Fibroblast of lung (primary cell): Measurements from ENCODE around the gene NUDT13.

Experiments
- EZH2 ChIP-seq: IDR thresholded peaks from 2 replicates; pipeline ENCODE4 v1.5.1; 2012; ENCODE audit warnings: low read length, control low read depth, mild to moderate bottlenecking; ENCODE audit errors: missing control alignments
- TF ChIP-seq, protein P1 (sequence below), 2 donors: IDR thresholded peaks in 1 of 2; conservative IDR thresholded peaks in 1 of 2; 1 replicate in 1 of 2; 2 replicates in 1 of 2; pipeline ENCODE4 v1.5.1; 2011 to 2012; ENCODE audit warnings: low read length in 2 of 2, control low read depth in 1 of 2, inconsistent platforms in 1 of 2, low read depth in 1 of 2, mild to moderate bottlenecking in 1 of 2

DNA sequence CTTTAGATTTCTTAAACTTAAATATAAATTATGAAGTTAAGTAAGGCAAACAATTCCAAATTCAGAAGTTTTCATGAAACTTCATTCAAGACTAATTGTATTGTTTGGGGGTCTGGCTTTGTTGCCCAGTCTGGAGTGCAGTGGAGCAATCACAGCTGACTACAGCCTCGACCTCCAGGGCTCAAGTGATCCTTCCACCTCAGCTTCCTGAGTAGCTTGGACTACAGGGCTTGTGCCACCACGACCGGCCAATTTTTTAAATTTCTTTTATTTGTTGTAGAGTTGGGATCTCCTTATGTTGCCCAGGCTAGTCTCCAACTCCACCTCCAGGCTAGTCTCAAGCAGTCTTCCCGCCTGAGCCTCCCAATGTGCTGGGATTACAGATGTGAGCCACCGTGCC lies 26.0 kb upstream of the NUDT13 start:
- TF ChIP-seq, protein P1, sequence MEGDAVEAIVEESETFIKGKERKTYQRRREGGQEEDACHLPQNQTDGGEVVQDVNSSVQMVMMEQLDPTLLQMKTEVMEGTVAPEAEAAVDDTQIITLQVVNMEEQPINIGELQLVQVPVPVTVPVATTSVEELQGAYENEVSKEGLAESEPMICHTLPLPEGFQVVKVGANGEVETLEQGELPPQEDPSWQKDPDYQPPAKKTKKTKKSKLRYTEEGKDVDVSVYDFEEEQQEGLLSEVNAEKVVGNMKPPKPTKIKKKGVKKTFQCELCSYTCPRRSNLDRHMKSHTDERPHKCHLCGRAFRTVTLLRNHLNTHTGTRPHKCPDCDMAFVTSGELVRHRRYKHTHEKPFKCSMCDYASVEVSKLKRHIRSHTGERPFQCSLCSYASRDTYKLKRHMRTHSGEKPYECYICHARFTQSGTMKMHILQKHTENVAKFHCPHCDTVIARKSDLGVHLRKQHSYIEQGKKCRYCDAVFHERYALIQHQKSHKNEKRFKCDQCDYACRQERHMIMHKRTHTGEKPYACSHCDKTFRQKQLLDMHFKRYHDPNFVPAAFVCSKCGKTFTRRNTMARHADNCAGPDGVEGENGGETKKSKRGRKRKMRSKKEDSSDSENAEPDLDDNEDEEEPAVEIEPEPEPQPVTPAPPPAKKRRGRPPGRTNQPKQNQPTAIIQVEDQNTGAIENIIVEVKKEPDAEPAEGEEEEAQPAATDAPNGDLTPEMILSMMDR (conservative IDR thresholded peaks at IDR 0.05 in 1 of 2, IDR thresholded peaks at IDR 0.05 in 1 of 2; ENCODE audit: low read depth in 1 of 2, low read length in 2 of 2): no peak
- TF ChIP-seq EZH2: no peak
